IPS DF 4.7 (cell line): ENCODE data around the gene BCR.
"Not testable (repeated sequence)": the region's sequence is repeated elsewhere in the genome, so short reads cannot be mapped to it uniquely, and the experiment has no call there.

ENCODE experiments used
- DNase-seq: peaks from one replicate; pipeline ENCODE4 v3.0.0-alpha.2; 2013; ENCODE audit warnings: low spot score; ENCODE audit errors: extremely low read depth

The BCR gene

DNA sequence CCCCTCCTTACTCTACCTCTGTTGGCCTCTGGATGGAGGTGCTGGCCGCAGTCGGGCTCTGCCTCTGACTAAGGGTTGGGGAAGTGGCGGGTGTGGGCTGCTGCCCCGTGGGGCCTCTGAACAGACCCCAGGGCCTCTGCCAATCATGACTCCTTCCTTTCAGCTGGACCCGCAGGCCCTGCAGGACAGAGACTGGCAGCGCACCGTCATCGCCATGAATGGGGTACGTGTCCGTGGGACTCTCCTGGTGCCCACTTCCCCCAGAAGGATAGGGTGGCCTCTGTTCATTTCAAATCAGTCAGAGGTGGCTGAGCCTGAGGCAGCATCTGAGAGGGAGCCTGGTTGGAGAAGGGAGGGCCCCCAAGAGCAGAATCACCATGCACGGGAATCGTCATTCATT lies 129.0 kb downstream of the BCR start:
- not testable (repeated sequence) for DNase-seq

DNA sequence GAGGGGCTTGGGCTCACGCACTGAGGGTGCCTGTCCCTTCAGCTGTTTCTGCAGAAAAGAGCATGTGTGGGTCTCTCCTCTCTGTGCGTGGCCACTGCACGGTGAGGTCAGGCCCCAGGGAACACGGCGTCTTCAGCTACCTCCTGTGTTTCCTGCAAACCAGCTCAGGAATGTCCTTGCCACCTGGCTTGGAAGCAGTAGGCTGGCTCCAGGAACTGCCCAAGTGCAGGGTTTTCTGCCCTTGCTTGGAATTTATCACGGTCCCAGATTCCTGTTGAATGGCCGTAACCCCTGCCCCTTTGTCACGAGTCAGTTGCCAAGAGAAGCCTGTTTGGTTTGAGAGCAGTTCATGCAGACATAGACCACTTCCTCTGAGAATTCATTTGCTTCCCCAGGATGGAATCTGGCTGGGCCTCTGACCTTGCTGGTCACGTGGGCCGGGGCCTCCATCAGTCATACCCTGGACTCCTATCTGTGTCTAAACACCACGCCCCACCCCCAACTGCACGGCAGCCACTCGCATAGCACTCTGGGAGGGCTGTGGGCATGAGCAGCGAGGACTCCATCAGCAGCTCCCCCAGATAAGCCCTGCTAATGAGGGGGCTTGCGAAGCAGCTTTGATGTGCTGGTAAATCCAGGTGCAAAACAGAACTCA lies 130.3 kb downstream of the BCR start:
- DNase-seq: not testable (repeated sequence)

DNA sequence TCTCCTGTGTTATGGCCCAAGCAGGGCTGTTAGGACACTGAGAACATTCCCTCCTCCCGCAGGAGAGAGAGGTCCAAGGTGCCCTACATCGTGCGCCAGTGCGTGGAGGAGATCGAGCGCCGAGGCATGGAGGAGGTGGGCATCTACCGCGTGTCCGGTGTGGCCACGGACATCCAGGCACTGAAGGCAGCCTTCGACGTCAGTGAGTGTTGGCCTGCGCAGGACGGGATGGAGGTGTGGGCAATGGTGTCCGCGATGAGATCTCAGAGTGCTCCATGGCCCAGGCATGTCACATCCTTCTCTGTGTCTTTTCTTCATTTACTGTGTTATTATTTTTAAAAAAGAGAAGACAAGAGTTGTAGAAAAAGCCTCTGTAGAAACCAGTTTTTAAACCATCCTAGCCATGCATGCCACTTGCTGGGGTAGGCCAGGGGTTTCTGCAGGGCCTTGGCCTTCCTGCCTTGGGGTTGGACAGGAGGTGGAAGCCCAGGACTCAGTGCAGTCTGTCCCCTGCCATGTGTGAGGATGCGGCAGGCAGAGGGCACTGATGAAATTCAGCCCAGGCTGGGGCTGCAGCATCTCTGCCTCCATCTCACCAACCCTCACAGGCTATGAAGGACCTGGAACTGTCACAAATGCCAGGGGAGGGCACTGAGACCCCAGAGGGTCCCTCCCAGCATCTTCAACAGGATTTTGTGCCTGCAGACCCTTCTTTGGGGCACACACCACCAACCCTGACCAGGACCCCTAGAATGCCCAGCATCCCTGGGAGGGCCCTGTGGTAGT lies 131.5 kb downstream of the BCR start:
- DNase-seq: not testable (repeated sequence)

DNA sequence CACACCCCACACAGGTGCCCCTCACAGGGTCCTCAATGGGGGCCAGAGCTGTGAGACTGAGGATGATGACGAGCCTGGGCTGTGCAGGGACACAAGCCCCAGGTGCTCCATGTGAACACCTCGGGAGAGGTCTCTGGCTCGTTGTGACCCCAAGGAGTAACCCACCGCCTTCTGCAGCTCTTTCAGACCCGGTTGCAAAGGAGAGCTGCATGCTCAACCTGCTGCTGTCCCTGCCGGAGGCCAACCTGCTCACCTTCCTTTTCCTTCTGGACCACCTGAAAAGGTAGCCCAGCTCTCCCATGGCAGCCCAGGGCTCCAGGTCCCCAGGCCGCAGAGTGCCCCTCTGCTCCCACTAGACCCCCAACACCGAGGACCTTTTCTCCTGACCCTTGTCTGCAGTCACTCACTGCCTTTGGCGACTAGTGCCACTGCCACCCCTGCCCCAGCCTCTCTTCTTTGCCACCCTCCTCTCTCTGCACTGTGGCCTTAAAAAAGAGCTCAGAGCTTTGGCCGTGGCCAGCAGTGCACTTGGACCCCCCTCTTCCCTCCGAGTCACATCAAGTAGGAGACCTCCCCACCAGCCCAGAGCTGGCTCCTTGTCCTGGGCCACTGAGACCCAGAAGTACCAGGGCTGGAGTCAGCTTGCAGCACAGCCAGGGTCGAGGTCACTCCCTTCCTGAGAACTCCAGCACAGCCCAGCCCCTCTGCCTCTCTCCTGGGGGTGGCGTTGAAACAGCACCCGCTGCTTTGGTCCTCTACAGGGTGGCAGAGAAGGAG lies 133.7 kb downstream of the BCR start:
- no peak for DNase-seq

DNA sequence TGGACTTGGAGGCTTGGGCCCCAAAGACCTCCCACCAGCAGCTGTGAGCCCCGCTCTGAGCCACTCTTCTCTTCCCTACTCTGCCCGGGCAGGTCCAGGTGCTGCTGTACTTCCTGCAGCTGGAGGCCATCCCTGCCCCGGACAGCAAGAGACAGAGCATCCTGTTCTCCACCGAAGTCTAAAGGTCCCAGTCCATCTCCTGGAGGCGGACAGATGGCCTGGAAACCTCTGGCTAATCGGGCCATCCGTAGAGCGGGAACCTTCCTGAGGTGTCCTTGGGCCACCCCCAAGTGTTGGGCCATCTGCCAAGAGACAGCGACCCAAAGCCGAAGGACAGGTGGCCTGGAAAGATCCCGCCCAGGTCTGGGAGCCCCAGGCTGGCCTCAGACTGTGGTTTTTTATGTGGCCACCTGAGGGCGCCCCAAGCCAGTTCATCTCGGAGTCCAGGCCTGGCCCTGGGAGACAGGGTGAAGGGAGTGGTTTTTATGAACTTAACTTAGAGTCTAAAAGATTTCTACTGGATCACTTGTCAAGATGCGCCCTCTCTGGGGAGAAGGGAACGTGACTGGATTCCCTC lies 135.1 kb downstream of the BCR start:
- no peak for DNase-seq

DNA sequence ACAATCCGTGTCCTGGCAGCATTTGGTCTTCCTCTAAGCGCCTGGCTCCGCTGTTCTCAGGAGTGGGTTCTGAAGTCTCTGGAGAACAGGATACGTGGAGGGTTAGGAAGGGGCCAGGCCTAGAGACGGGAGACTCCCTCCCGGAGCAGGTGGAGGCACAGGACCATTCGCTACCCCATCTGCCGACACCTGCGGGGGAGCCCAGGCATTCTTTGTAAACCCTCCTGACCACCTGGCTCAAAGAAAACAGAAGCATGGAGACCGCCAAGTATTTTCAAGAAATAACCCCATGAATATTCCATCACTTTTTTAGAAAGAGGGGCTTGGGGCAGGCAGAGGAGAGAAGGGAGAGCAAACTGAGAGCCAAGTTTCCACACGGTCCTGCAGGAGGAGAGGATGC lies 136.3 kb downstream of the BCR start:
- not testable (repeated sequence) for DNase-seq

DNA sequence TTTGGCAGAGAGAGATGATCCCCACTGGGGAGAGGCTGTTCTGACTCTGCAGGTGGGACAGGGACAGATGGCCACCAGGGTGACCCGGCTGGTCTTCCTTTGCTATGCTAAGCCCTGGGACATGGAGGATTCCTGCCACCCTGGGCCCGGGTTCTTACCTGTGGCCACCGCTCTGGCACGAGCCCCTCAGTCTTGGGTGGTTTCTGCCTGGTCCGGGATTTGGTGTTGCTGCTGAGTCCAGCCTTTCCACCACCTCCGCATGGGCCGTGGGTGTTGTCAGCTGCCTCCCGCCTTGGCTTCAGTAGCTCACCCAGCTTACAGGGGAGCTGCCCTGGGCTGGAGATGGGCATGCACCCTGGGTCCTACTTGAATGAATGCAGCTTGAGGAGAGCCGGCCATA lies 138.0 kb downstream of the BCR start:
- DNase-seq: not testable (repeated sequence)

DNA sequence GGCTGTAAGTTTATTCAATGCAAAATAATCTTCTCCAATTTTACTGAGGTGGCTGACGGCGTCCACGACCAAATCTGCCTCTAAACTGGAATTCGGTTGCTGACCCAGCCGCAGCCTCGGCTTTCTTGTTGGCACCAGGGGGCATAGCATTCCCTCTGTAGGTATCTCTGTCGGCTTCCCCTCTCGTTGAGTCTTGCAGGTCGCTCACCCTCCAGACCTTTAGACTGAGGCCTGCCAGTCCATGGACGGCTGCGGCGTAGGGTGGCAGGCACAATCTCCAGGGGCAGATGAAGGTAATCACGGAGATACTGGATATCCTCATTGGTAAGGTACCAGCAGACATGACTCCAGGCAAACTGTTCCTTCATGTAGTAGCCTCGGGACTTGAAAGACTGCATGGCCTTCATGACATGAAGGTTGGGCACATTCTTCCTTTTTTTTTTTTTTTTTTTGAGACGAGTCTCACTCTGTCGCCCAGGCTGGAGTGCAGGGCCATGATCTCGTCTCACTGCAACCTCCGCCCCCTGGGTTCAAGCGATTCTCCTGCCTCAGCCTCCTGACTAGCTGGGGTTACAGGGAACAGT lies 142.3 kb downstream of the BCR start:
- DNase-seq: not testable (repeated sequence)

DNA sequence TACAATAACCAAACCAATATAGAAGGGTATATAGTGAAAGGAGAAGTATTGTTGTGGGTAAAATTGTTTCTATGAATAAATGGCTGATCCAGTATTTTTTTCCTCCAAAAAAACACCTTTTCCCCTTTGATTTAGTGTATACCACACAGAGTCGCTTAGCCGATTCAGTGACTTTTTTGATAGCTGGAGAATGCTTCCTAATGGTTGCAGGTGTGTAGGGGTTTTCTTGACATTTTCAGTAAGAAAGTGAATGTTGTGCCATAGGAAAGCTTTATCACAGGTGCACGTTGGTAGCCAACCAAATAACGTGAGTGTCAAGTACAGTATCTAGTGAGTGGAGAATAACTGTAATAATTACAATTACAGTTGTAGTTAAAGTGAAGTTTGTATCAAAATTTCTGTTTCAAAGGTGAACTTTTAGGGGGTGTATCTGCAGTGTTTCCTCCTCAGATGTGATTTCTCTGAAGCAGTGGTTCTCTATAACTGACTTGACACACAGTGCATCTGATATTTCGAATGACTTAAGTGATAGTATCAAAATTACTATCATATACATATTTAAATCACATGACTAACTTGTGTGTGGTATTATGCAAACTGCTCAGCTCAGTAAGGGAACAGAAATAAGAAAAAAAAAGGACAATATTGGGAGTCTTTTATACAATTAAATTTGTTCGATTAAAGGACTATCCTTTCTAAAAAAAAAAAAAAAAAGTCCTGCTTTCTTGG lies 143.8 kb downstream of the BCR start:
- not testable (repeated sequence) for DNase-seq

DNA sequence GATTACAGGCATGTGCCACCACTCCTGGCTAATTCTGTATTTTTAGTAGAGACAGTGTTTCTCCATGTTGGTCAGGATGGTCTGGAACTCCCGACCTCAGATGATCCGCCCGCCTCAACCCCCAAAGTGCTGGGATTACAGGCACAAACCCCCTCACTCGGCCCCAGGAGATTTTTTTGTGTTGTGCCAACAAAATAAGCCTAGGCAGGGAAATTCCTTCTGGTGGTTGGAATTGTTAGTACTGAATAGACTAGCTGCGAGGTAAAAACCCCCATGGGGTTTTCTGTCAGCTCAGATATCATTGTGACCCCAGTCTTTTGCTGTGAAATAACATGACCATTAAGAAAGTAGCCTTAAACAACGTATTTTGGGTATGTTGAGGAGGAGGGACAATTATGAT lies 144.9 kb downstream of the BCR start:
- no peak for DNase-seq

DNA sequence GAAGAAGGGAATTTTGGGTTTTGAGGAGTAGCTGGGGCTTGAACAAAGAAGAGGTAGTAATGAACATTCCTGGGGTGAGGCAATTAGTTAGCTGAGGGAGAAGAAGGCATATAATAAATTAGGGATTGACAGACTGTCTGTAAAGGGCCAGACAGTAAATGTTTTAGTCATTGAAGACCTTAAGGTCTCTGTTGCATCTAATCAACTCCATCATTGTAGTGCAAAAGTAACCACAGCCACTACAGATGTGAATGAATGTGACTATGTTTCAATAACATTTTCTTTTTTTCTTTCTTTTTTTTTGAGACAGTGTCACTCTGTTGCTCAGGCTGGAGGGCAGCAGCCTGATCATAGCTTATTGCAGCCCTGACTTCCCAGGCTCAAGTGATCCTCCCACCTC lies 153.5 kb downstream of the BCR start:
- not testable (repeated sequence) for DNase-seq

DNA sequence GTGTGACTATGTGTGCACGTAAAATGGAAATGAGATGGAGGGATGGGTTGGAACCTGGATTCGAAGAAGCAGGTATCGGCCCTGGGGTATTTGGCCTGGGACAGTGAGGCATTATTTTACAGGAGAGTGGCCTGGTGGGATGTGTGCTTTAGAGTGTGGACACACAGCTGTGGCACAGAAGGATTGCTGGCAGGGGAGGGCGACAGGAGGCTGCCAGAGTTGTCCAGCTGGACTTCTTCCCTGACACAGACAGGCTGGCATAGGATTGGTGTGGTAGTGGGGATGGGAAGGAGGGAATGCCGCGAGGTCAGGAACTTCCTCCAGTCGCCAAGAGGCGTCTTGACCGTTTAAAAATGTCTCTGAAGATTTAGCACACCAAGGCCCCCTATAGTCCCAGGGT lies 157.4 kb downstream of the BCR start:
- DNase-seq: not testable (repeated sequence)

DNA sequence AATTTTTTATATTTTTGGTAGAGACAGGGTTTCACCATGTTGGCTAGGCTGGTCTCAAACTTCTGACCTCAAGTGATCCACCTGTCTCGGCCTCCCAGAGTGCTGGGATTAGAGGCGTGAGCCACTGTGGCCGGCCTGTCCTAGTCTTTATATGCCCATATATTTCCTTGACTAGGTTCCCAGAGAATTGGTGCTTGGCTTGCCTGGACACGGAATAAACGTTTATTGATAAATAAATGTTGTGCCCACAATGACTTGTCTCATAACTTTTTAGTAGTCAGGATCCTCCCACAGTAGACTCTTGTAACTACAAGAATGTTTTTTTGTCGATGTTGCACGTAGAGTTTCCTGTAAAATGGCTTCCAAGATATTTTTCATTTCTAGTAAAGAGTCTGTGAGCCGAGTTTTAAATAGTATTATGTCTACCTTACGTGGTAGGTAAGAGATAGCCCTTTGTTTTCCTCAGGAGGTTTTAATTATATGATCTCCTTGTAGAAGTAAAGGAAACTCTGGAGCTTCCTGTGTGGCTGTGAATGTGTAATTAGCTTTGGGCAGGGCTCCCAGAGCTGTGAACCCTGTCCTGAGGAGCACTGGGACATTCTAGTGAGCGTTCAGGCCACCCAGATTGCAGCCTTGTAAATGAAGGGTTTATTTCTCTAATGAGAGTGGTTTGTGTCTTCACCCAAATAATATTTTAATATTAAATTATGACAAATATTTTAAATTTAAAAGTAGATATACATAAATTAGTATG lies 161.8 kb downstream of the BCR start:
- not testable (repeated sequence) for DNase-seq

DNA sequence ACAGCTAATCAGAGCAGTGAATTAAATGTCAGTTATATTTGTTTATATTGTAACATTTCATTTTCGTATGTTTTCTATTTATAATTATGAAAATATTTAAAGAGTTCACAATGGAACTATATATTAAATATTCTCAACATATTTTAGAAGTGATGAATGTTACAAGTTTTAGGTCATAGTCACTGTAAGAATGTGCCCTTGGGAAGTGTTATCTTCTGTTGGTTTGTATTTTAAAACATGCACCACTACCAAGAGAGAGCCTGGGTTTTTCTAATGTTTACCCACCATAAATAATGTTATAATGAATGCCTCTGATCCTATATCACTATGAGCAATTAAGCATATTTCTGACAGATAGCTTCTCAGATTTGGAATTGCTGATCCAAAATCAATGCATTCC lies 171.0 kb downstream of the BCR start:
- no peak for DNase-seq

DNA sequence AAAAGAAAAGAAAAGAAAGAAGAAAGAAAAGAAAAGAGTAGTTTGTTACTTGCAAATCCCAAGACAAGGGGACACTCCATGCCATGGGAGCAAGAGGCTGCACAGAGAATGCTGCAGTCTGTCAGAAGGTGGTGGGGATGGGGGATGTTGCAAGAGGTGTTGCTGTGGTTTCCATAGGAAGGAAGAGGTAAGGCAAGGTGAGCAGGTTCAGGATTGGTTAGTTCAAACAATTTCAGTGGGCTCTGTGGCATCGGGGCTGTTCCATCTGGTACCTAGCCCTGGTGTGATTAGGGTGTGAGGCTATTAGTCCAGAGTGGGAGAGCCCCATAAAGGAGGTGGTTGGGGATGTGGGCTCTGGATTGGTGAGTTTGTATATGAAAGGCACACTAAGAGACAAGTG lies 172.7 kb downstream of the BCR start:
- no peak for DNase-seq

DNA sequence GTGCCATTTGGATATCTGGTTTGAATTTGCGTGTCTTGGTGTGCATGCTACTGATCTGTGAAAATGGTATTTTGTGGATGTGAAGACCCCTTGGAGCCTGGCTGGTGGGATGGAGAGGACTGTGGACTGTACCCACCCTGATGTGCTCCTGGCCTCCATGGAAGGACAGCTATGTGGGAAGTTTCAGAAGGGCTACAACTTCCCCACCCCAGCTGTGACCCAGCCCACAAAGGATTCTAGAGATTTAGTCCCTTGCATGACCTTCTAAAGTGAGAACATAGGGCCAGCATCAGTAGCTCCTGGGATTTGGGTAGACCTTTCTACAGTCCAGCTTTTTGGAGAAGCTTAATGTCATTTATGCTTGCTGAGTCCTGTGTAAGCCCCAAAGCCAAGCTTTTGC lies 173.4 kb downstream of the BCR start:
- DNase-seq: no peak

DNA sequence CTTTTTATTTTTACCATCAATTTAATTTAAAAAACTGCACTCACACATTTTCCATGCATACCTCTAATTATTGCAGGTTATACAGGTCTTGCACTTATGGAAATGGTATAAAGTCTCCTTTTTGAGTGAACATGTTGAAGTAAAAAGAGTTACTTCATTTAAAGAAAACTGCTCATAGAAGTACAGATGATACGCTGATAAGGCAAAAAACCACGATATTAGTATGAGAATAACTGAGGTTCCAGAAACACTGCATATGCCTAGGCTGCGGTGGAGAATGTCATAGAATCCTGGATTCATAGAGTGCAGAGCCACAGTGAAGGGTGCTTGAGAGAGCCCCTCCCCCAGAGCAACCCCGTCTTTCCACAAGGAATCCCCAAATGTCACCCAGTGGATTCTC lies 175.8 kb downstream of the BCR start:
- no peak for DNase-seq

DNA sequence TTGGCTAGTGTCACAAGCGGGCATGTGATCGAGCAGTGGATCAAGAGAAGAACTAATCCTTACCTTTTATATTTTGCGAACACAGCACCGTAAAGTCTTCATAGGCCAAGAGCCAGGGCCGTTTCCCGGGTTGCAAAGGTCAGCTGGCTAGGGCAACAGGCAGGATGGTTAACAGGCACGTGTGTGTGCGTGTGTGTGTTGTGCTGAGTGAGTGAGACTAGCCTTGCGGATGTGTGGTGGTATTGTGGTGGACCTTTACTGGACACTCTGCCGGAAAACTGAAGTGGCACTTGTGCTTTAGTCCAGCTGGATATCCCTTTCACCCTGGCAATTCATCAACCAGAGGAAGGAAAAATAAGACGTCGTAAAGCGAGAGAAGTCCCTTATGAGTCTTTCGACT lies 176.7 kb downstream of the BCR start:
- DNase-seq: no peak

DNA sequence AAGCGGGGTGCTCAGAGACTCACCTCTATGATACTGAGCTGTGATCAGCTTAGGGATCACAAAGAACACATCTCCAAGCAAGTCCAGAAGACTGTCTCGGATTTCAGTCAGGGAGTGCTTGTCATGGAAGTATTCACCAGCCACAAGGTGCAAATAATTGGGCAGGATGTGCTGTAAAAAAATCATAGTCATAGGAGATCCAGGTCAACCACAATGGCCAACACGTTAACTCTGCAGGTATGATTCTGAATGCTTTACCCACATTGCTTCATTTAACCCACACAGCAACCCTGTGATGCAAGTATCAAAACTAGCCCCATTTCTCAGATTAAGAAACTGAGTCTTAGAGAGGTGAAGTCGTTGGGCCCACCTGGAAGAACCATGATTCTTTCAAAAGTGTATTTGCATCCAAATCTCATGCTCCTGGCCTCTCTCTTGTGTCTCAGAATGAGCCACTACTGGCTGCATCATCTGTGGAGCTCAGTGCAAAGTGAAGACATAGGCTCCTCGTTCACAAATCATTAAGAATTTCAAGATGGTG lies 179.3 kb downstream of the BCR start:
- DNase-seq: no peak

DNA sequence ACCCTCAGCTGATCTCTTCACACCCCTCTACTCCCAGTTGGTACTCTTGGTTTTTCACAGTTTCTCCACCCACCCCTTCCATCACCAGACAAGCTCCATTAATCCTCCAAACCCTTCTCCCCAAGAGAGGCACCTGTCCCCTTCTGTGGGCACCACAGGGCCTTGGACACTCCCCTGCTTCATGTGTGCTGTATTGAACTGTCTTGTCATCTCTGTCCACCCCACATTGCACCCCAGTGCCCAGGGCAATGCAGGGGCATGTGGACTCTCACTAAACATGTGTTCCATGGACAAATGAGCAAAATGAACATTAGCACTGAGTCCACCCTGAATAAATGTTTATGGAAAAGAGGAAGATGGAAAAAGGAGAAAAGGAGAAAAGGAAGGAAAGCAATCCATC lies 181.4 kb downstream of the BCR start:
- no peak for DNase-seq
